ENCODE results near the gene SLC12A4. TPM values are rescaled to one million over a fixed set of nuclear protein-coding genes. Genes with fewer than 3 reads are reported as not detected.

Gene SLC12A4
- total RNA-seq, 1 experiment from 2014 or later = 33.2 TPM

GRCh38 chr16:67950335-67950843 lies 18.0 kb downstream of the SLC12A4 start:
- H4K20me1 ChIP-seq (ENCODE audit: low read length) = no peaks in the 10 kb centered on the region
- TF ChIP-seq CTCF (conservative IDR thresholded peaks at IDR 0.05; ENCODE audit: low read depth, low read length) (no peak), EZH2phosphoT487 (IDR thresholded peaks at IDR 0.05; ENCODE audit: borderline replicate concordance, low read length) (no peak), EZH2 (IDR thresholded peaks at IDR 0.05; ENCODE audit: low read length, unreplicated experiment) (no peak)
- ATAC-seq (no peak), DNase-seq (no peak)
- ChIA-PET CTCF (interaction anchor here (0.6 kb wide), 1 partner anchor 66 kb away, joined by 4 read pairs; the partner anchor contains the start of gene NRN1L), POLR2A (ENCODE audit: unreplicated experiment) (no interaction called here)
- H3F3A ChIP-seq (ENCODE audit: low read length, unreplicated experiment) = no peaks in the 10 kb centered on the region
- no peak overlapping the region for H3K9ac ChIP-seq (ENCODE audit: low read length)
- no peaks in the 10 kb centered on the region for H3K79me2 ChIP-seq (ENCODE audit: low read length)
- no peaks in the 10 kb centered on the region for H3K4me1 ChIP-seq (ENCODE audit: insufficient read depth, low read length)
- H3K9me3 ChIP-seq (ENCODE audit: low read length) = no peaks in the 10 kb centered on the region
- no peak overlapping the region for H3K4me2 ChIP-seq (ENCODE audit: low read length)
- H3K36me3 ChIP-seq (ENCODE audit: low read depth, low read length) = no peaks in the 10 kb centered on the region; the same call in 1 of the 2 replicates
- BruUV-seq (replicated peaks) = no TSS peak
- H2AFZ ChIP-seq (ENCODE audit: low read length) = no peak overlapping the region
- no peak overlapping the region for H3K4me3 ChIP-seq (ENCODE audit: low read length)
- intact Hi-C loops (cut with micrococcal nuclease) = no loop called here
- no peaks in the 10 kb centered on the region for H3K27me3 ChIP-seq (ENCODE audit: low read length)
- no peaks in the 10 kb centered on the region for H3K9me2 ChIP-seq (replicated peaks; ENCODE audit: low read length)
- H3K27ac ChIP-seq (ENCODE audit: low read length) = no peak overlapping the region

GRCh38 chr16:67949645-67950044 lies 18.8 kb downstream of the SLC12A4 start:
- ChIA-PET CTCF (interaction anchor here (0.6 kb wide), 1 partner anchor 65 kb away, joined by 4 read pairs; the partner anchor contains the start of gene NRN1L), POLR2A (ENCODE audit: unreplicated experiment) (no interaction called here)
- no peaks in the 10 kb centered on the region; the same call in 1 of the 2 replicates for H3K36me3 ChIP-seq (ENCODE audit: low read depth, low read length)
- H3K4me2 ChIP-seq (ENCODE audit: low read length) = no peak overlapping the region
- no peaks in the 10 kb centered on the region for H3K9me2 ChIP-seq (replicated peaks; ENCODE audit: low read length)
- intact Hi-C loops (cut with micrococcal nuclease) = no loop called here
- TF ChIP-seq CTCF (conservative IDR thresholded peaks at IDR 0.05; ENCODE audit: low read depth, low read length) = no peak
- TF ChIP-seq EZH2phosphoT487 (IDR thresholded peaks at IDR 0.05; ENCODE audit: borderline replicate concordance, low read length) = no peak
- no peak for TF ChIP-seq EZH2 (IDR thresholded peaks at IDR 0.05; ENCODE audit: low read length, unreplicated experiment)
- H3K9me3 ChIP-seq (ENCODE audit: low read length) = no peaks in the 10 kb centered on the region
- DNase-seq (no peak), ATAC-seq (no peak)
- no peaks in the 10 kb centered on the region for H3K4me1 ChIP-seq (ENCODE audit: insufficient read depth, low read length)
- no peaks in the 10 kb centered on the region for H3K27me3 ChIP-seq (ENCODE audit: low read length)
- H4K20me1 ChIP-seq (ENCODE audit: low read length) = no peaks in the 10 kb centered on the region
- BruUV-seq (replicated peaks) = no TSS peak
- H2AFZ ChIP-seq (ENCODE audit: low read length) = no peak overlapping the region
- no peaks in the 10 kb centered on the region for H3K79me2 ChIP-seq (ENCODE audit: low read length)
- no peak overlapping the region for H3K4me3 ChIP-seq (ENCODE audit: low read length)
- no peaks in the 10 kb centered on the region for H3F3A ChIP-seq (ENCODE audit: low read length, unreplicated experiment)
- H3K9ac ChIP-seq (ENCODE audit: low read length) = no peak overlapping the region
- no peak overlapping the region for H3K27ac ChIP-seq (ENCODE audit: low read length)

GRCh38 chr16:67948015-67948414 lies 20.4 kb downstream of the SLC12A4 start:
- Histone ChIP-seq H3K27me3 (ENCODE audit: low read length) (no peaks in the 10 kb centered on the region), H3K9me3 (ENCODE audit: low read length) (no peaks in the 10 kb centered on the region), H4K20me1 (ENCODE audit: low read length) (no peaks in the 10 kb centered on the region), H3K9ac (ENCODE audit: low read length) (no peak overlapping the region), H3K4me2 (ENCODE audit: low read length) (no peak overlapping the region), H3K27ac (ENCODE audit: low read length) (no peak overlapping the region), H3F3A (ENCODE audit: low read length, unreplicated experiment) (no peaks in the 10 kb centered on the region), H3K4me3 (ENCODE audit: low read length) (no peak overlapping the region), H3K4me1 (ENCODE audit: insufficient read depth, low read length) (no peaks in the 10 kb centered on the region), H3K36me3 (ENCODE audit: low read depth, low read length) (no peaks in the 10 kb centered on the region; the same call in 1 of the 2 replicates), H2AFZ (ENCODE audit: low read length) (no peak overlapping the region), H3K79me2 (ENCODE audit: low read length) (no peaks in the 10 kb centered on the region), H3K9me2 (replicated peaks; ENCODE audit: low read length) (no peaks in the 10 kb centered on the region)
- ChIA-PET CTCF (no interaction called here), POLR2A (ENCODE audit: unreplicated experiment) (no interaction called here)
- DNase-seq (peak; percentile 17), ATAC-seq (peak; percentile 47)
- no TSS peak for BruUV-seq (replicated peaks)
- intact Hi-C loops (cut with micrococcal nuclease) = no loop called here
- TF ChIP-seq CTCF (conservative IDR thresholded peaks at IDR 0.05; ENCODE audit: low read depth, low read length) (no peak), EZH2 (IDR thresholded peaks at IDR 0.05; ENCODE audit: low read length, unreplicated experiment) (no peak), EZH2phosphoT487 (IDR thresholded peaks at IDR 0.05; ENCODE audit: borderline replicate concordance, low read length) (no peak)

All from PC-3 (cell line).